DLD1 (cell line): ENCODE measurements around the gene PSMB11.
"Not testable (repeated sequence)": the region's sequence is repeated elsewhere in the genome, so short reads cannot be mapped to it uniquely, and the experiment has no call there.

Source experiments
- in situ Hi-C: cut with HindIII; loops from 2 replicates; pipeline ENCODE4 v1.10.0; 2017; ENCODE audit warnings: low sequenced_read_pairs

The PSMB11 gene

GRCh38 chr14:23013749-23014054 is 28.3 kb upstream of the PSMB11 start:
- in situ Hi-C loops = not testable (repeated sequence)

- in situ Hi-C loops = no loop called here
Observed at GRCh38 chr14:23015618-23016017, 26.4 kb upstream of the PSMB11 start.

GRCh38 chr14:23017091-23017490 is 24.9 kb upstream of the PSMB11 start:
- in situ Hi-C loops = no loop called here

GRCh38 chr14:23018107-23018506 is 23.9 kb upstream of the PSMB11 start:
- in situ Hi-C loops = no loop called here

GRCh38 chr14:23020143-23021128 is 21.6 kb upstream of the PSMB11 start:
- in situ Hi-C loops = no loop called here

GRCh38 chr14:23021434-23021833 is 20.6 kb upstream of the PSMB11 start:
- in situ Hi-C loops = no loop called here

- in situ Hi-C loops = no loop called here
Observed at GRCh38 chr14:23021889-23022442, 20.0 kb upstream of the PSMB11 start.

- in situ Hi-C loops = no loop called here
Observed at GRCh38 chr14:23023022-23023794, 18.8 kb upstream of the PSMB11 start.

- in situ Hi-C loops = no loop called here
Observed at GRCh38 chr14:23023795-23024152, 18.2 kb upstream of the PSMB11 start.

- in situ Hi-C loops = no loop called here
Observed at GRCh38 chr14:23024612-23025075, 17.4 kb upstream of the PSMB11 start.

- in situ Hi-C loops = no loop called here
Observed at GRCh38 chr14:23025151-23025814, 16.7 kb upstream of the PSMB11 start.

- in situ Hi-C loops = no loop called here
Observed at GRCh38 chr14:23028799-23029198, 13.2 kb upstream of the PSMB11 start.

- in situ Hi-C loops = no loop called here
Observed at GRCh38 chr14:23030936-23031335, 11.1 kb upstream of the PSMB11 start.

GRCh38 chr14:23033251-23033727 is 8.7 kb upstream of the PSMB11 start:
- in situ Hi-C loops = no loop called here

GRCh38 chr14:23033801-23034497 is 8.1 kb upstream of the PSMB11 start:
- in situ Hi-C loops = no loop called here

GRCh38 chr14:23034498-23035302 is 7.3 kb upstream of the PSMB11 start, which contains the start of gene PSMB5:
TSS of gene PSMB5 (minus strand) at chr14:23034900. CDS start at chr14:23034881, 19 bp downstream.
- in situ Hi-C loops = no loop called here

- in situ Hi-C loops = no loop called here
Observed at GRCh38 chr14:23035303-23036144, 6.5 kb upstream of the PSMB11 start.

GRCh38 chr14:23040100-23040499 is 1.9 kb upstream of the PSMB11 start:
- in situ Hi-C loops = no loop called here

GRCh38 chr14:23041729-23042128 is 283 bp upstream of the PSMB11 start:
- in situ Hi-C loops = no loop called here
